ENCODE measurements around the gene PRPSAP2. TPM values are rescaled to one million over a fixed set of nuclear protein-coding genes. Genes with fewer than 3 reads are reported as not detected.
"Not testable (repeated sequence)": the region's sequence is repeated elsewhere in the genome, so short reads cannot be mapped to it uniquely, and the experiment has no call there.

The PRPSAP2 gene
- total RNA-seq, 4 donors from 2014 or later: 19.2 to 29.1 (median 22.3) TPM

- Histone ChIP-seq H3K9me3 (no peaks in the 10 kb centered on the region), H3K27ac (replicated peaks in 1 of 4) (peak overlapping the region in 1 of 4 donors; percentile 6), H3K4me3 (no peak overlapping the region), H3K4me1 (peaks cover 13 to 35% (median 24%) of the 10 kb centered on the region in 4 donors), H3K36me3 (peaks cover 13 to 41% (median 31%) of the 10 kb centered on the region in 4 donors), H3K27me3 (no peaks in the 10 kb centered on the region)
- 86% methylated on average over 5 of the region's 6 CpGs for WGBS
- no peak for DNase-seq (ENCODE audit: extremely low spot score)
- intact Hi-C loops (cut with DNase I): no loop called here
- TF ChIP-seq POLR2A (IDR thresholded peaks at IDR 0.05; ENCODE audit: low read depth) (no peak), CTCF (IDR thresholded peaks at IDR 0.05) (no peak), POLR2AphosphoS5 (IDR thresholded peaks at IDR 0.05) (no peak), EP300 (IDR thresholded peaks at IDR 0.05) (no peak)
Observed at GRCh38 chr17:18919963-18920362, 62.0 kb downstream of the PRPSAP2 start.

- Histone ChIP-seq H3K27ac (replicated peaks in 1 of 4) (peak overlapping the region in 3 of 4 donors; percentile 22 to 46 (median 43)), H3K9me3 (no peaks in the 10 kb centered on the region), H3K36me3 (peaks cover 7 to 34% (median 23%) of the 10 kb centered on the region in 4 donors), H3K4me3 (no peak overlapping the region), H3K27me3 (no peaks in the 10 kb centered on the region), H3K4me1 (peaks cover 13 to 35% (median 24%) of the 10 kb centered on the region in 4 donors)
- no peak for DNase-seq (ENCODE audit: extremely low spot score)
- intact Hi-C loops (cut with DNase I): no loop called here
- 35% methylated on average over 6 of the region's 6 CpGs for WGBS
- no peak for TF ChIP-seq EP300 (IDR thresholded peaks at IDR 0.05)
- no peak for TF ChIP-seq POLR2A (IDR thresholded peaks at IDR 0.05; ENCODE audit: low read depth)
- TF ChIP-seq POLR2AphosphoS5 (IDR thresholded peaks at IDR 0.05): no peak
- no peak for TF ChIP-seq CTCF (IDR thresholded peaks at IDR 0.05)
Observed at GRCh38 chr17:18920911-18921441, 63.0 kb downstream of the PRPSAP2 start.

GRCh38 chr17:18921485-18921884 is 63.6 kb downstream of the PRPSAP2 start:
- DNase-seq (ENCODE audit: extremely low spot score): no peak
- TF ChIP-seq EP300 (IDR thresholded peaks at IDR 0.05) (no peak), POLR2AphosphoS5 (IDR thresholded peaks at IDR 0.05) (no peak), CTCF (IDR thresholded peaks at IDR 0.05) (no peak), POLR2A (IDR thresholded peaks at IDR 0.05; ENCODE audit: low read depth) (no peak)
- intact Hi-C loops (cut with DNase I): no loop called here
- peaks cover 3 to 29% (median 20%) of the 10 kb centered on the region in 4 donors for H3K36me3 ChIP-seq
- H3K27ac ChIP-seq (replicated peaks in 1 of 4): peak overlapping the region in 3 of 4 donors; percentile 22 to 46 (median 43)
- no peaks in the 10 kb centered on the region for H3K27me3 ChIP-seq
- H3K4me1 ChIP-seq: peaks cover 13 to 35% (median 24%) of the 10 kb centered on the region in 4 donors
- 46% methylated on average over 2 of the region's 2 CpGs for WGBS
- H3K9me3 ChIP-seq: no peaks in the 10 kb centered on the region
- H3K4me3 ChIP-seq: no peak overlapping the region

- intact Hi-C loops (cut with DNase I): no loop called here
- no peaks in the 10 kb centered on the region for H3K27me3 ChIP-seq
- H3K27ac ChIP-seq (replicated peaks in 1 of 4): peak overlapping the region in 3 of 4 donors; percentile 22 to 46 (median 43)
Observed at GRCh38 chr17:18921912-18922451, 64.1 kb downstream of the PRPSAP2 start.

GRCh38 chr17:18922596-18922995 is 64.7 kb downstream of the PRPSAP2 start:
- Histone ChIP-seq H3K36me3 (peaks cover 0 to 21% (median 14%) of the 10 kb centered on the region in 4 donors), H3K4me1 (peaks cover 13 to 35% (median 24%) of the 10 kb centered on the region in 4 donors), H3K27ac (replicated peaks in 1 of 4) (peak overlapping the region in 1 of 4 donors; percentile 43)
- H3K9me3 ChIP-seq; H3K27me3 ChIP-seq; H3K4me3 ChIP-seq; intact Hi-C loops (cut with DNase I); DNase-seq (ENCODE audit: extremely low spot score): not testable (repeated sequence)
- WGBS: 98% methylated on average over 7 of the region's 7 CpGs

More at GRCh38 chr17:18921912-18922451, 64.1 kb downstream of the PRPSAP2 start:
- H3K4me3 ChIP-seq: no peak overlapping the region
- 44% methylated on average over 4 of the region's 4 CpGs for WGBS
- TF ChIP-seq EP300 (IDR thresholded peaks at IDR 0.05) (no peak), POLR2A (IDR thresholded peaks at IDR 0.05; ENCODE audit: low read depth) (no peak), POLR2AphosphoS5 (IDR thresholded peaks at IDR 0.05) (no peak), CTCF (IDR thresholded peaks at IDR 0.05) (no peak)
- no peaks in the 10 kb centered on the region for H3K9me3 ChIP-seq
- peaks cover 13 to 35% (median 24%) of the 10 kb centered on the region in 4 donors for H3K4me1 ChIP-seq
- peaks cover 0 to 24% (median 15%) of the 10 kb centered on the region in 4 donors for H3K36me3 ChIP-seq
- no peak for DNase-seq (ENCODE audit: extremely low spot score)
